ENCODE results near the gene WDR75.
"Not testable (repeated sequence)": the region's sequence is repeated elsewhere in the genome, so short reads cannot be mapped to it uniquely, and the experiment has no call there.

WDR75 gene

GRCh38 chr2:189440947-189441708 lies at the start of gene WDR75:
WDR75 (plus strand) TSS chr2:189441474; CDS start chr2:189441493, 19 bp downstream.
- DNase-seq (ENCODE audit: low read depth) = peak; percentile 83

DNA sequence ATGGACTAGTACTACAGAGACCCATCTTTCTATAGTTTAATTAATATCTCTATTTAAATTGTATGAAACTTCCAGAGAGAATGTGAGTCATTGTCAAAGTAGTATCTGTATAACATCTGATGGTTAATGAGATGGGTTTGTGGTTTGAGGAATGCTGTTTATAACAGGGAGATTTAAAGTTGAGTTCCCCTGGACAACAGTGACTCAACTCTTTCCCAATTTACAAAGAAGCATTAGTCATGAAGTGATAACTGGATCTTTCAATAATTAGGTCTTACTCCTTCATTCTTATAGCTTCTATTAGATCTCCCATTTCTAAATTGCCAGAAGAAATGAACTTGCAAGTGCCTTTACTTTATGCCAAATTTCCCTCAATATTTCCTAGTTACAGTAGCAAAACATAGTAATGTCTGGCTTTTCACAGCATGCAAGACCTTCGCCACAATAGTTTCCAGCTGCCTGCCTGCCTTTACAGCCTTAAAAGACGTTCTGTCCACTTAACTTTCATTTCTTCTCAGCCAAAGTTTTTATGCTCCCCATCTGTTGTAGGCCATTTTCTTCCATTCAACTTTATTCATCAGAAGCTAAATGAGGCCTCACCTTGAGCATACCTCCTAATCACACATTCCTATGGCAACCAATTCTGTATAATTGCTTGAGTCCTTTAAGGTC lies 47.7 kb upstream of the WDR75 start:
- no peak for DNase-seq (ENCODE audit: low read depth)

GRCh38 chr2:189394525-189394924 lies 46.7 kb upstream of the WDR75 start:
- DNase-seq (ENCODE audit: low read depth) = no peak

DNA sequence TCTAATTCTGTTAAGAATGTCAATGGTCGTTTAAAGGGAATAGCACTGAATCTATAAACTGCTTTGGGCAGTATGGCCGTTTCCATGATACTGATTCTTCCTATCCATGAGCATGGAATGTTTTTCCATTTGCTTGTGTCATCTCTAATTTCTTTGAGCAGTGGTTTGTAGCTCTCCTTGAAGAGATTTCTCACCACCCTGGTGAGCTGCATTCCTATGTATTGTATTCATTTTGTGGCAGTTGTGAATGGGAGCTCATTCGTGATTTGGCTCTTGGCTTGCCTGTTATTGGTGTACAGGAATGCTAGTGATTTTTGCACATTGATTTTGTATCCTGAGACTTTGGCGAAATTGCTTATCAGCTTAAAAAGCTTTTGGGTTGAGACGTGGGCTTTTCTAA lies 38.3 kb upstream of the WDR75 start:
- no peak for DNase-seq (ENCODE audit: low read depth)

GRCh38 chr2:189406586-189407233 lies 34.6 kb upstream of the WDR75 start:
- no peak for DNase-seq (ENCODE audit: low read depth)

GRCh38 chr2:189407281-189408209 lies 33.7 kb upstream of the WDR75 start:
- DNase-seq (ENCODE audit: low read depth) = no peak

GRCh38 chr2:189408294-189408693 lies 33.0 kb upstream of the WDR75 start:
- DNase-seq (ENCODE audit: low read depth) = no peak

GRCh38 chr2:189409131-189409530 lies 32.1 kb upstream of the WDR75 start:
- no peak for DNase-seq (ENCODE audit: low read depth)

GRCh38 chr2:189409647-189410046 lies 31.6 kb upstream of the WDR75 start:
- no peak for DNase-seq (ENCODE audit: low read depth)

DNA sequence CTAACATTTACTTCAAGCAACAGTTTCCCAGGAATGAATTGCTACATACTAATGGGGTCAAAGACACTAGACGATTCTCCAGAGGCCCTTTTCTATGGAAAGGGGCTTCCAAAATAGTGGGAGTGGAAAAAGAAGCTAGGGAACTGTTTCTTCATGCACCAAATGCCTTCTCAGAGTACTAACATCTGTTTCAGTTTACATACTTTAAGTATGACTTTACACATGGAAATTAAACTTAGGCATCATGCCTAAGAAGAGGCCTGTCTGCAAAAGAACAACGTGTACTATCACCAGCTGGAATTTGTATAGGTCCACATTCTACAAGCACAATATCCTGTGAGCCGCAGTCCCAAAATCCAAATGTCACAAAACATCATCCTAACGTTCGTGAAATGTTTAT lies 29.4 kb upstream of the WDR75 start:
- no peak for DNase-seq (ENCODE audit: low read depth)

GRCh38 chr2:189412330-189412953 lies 28.8 kb upstream of the WDR75 start:
- no peak for DNase-seq (ENCODE audit: low read depth)

- no peak for DNase-seq (ENCODE audit: low read depth)
Measured at GRCh38 chr2:189413249-189413648, 28.0 kb upstream of the WDR75 start.

DNA sequence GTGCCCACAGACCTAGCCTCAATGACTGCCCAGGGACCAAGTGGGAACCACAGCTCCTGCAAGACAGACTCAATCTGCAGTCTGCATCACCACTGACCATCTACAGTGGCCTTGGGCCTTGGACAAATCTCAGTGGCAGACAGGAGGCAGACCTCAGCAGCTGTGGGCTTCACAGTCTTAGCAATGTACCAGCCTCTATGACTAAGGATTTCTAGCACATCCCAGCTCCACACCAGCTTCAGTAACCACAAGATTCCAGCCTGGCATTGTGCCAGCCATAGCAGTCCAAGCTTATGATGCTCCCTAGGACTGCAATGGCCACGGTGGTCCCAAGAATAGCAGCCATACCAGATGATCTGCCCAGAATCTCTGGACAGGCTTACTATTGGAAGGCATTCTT lies 19.6 kb upstream of the WDR75 start:
- no peak for DNase-seq (ENCODE audit: low read depth)

DNA sequence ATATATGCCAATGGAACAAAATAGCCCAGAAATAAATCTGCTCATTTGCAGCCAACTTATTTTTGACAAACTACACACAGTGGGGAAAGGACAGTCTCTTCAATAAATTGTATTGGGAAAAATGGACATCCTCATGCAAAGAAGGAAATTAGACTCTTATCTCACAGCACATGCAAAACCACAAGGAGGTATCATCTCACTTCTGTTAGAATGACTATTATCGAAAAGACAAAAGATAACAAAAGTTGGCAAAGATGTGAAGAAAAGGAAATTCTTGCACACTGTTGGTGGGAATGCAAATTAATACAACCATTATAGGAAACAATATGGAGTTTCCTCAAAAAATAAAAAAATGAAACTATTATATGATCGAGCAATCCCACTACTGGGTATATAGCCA lies 16.3 kb upstream of the WDR75 start:
- DNase-seq (ENCODE audit: low read depth) = no peak

GRCh38 chr2:189425676-189426075 lies 15.6 kb upstream of the WDR75 start:
- no peak for DNase-seq (ENCODE audit: low read depth)

DNA sequence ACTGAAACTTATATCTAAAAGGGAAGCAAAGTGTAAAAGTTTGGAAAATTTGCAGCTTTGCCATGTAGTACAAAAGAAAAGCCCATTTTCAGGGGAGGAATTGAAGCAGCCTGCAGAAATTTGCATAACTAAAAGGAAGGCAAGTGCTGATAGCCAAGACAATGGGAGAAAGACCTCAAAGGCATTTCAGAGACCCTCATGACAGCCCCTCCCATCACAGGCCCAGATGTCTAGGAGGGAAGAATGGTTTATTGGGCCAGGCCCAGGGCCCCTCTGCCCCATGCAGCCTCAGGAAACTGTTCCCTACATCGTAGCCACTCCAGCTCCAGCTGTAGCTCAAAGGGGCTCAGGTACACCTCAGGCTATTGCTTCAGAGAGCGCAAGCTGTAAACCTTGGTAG lies 14.4 kb upstream of the WDR75 start:
- no peak for DNase-seq (ENCODE audit: low read depth)

GRCh38 chr2:189427872-189428271 lies 13.4 kb upstream of the WDR75 start:
- no peak for DNase-seq (ENCODE audit: low read depth)

- not testable (repeated sequence) for DNase-seq (ENCODE audit: low read depth)
Measured at GRCh38 chr2:189430448-189430847, 10.8 kb upstream of the WDR75 start.

DNA sequence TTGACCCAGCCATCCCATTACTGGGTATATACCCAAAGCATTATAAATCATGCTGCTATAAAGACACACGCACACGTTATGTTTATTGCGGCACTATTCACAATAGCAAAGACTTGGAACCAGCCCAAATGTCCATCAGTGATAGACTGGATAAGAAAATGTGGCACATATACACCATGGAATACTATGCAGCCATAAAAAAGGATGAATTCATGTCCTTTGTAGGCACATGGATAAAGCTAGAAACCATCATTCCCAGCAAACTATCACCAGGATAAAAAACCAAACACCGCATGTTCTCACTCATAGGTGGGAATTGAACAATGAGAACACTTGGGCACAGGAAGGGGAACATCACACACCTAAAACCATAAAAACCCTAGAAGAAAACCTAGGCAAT lies 5.5 kb upstream of the WDR75 start:
- not testable (repeated sequence) for DNase-seq (ENCODE audit: low read depth)

- DNase-seq (ENCODE audit: low read depth) = no peak
Measured at GRCh38 chr2:189437926-189438325, 3.3 kb upstream of the WDR75 start.

GRCh38 chr2:189439342-189439741 lies 1.9 kb upstream of the WDR75 start:
- no peak for DNase-seq (ENCODE audit: low read depth)

GRCh38 chr2:189440644-189440946 lies 679 bp upstream of the WDR75 start:
- DNase-seq (ENCODE audit: low read depth) = no peak

Measured in stimulated activated CD8-positive, alpha-beta memory T cell treated with anti-CD3 and anti-CD28 coated beads, Interleukin-12 subunit alpha, Interleukin-12 subunit beta, amount 100 ng/mL, for 4 hours (primary cell).